Activated CD8-positive, alpha-beta T cell treated with anti-CD3 and anti-CD28 coated beads, Interleukin-2, amount 10 ng/mL, durations not matched to agents 7 days and 5 days (primary cell): ENCODE measurements around the gene RNF144A. TPM values are rescaled to one million over a fixed set of nuclear protein-coding genes. Genes with fewer than 3 reads are reported as not detected.

Source experiments
- ATAC-seq: fragments of 150-1000 bp; cut with Tn5 transposase; one replicate; pipeline ENCODE4 v1.10.0; 2021; ENCODE audit warnings: moderate library complexity
- CTCF ChIA-PET: fragments of 350-600 bp; sonication (Branson Sonifier 250); formaldehyde crosslinking; loops from one replicate; lab custom pipeline; 2021; ENCODE audit warnings: antibody characterized with exemption; lab: Charles Lee
- POLR2A ChIA-PET: fragments of 350-600 bp; sonication (Branson Sonifier 250); formaldehyde crosslinking; loops from one replicate; lab custom pipeline; 2021; ENCODE audit warnings: antibody characterized with exemption; lab: Charles Lee
- DNase-seq: peaks from one replicate; pipeline ENCODE4 v3.0.0-alpha.2; 2020
- H3K27ac Mint-ChIP-seq: one replicate; pipeline ENCODE4 v1.8.0; 2021; ENCODE audit warnings: mild to moderate bottlenecking, mixed read lengths
- H3K27me3 Mint-ChIP-seq: one replicate; pipeline ENCODE4 v1.8.0; 2021; ENCODE audit warnings: low read depth, mixed read lengths
- H3K36me3 Mint-ChIP-seq: one replicate; pipeline ENCODE4 v1.8.0; 2021; ENCODE audit warnings: low read depth, mixed read lengths
- H3K4me1 Mint-ChIP-seq: one replicate; pipeline ENCODE4 v1.8.0; 2021; ENCODE audit warnings: low read depth, mixed read lengths
- H3K4me3 Mint-ChIP-seq: one replicate; pipeline ENCODE4 v1.8.0; 2021; ENCODE audit warnings: mild to moderate bottlenecking, mixed read lengths
- H3K9me3 Mint-ChIP-seq: one replicate; pipeline ENCODE4 v1.8.0; 2022; ENCODE audit warnings: mixed read lengths; ENCODE audit not compliant: insufficient read depth
- total RNA-seq, 2 experiments: library from RNA; stranded (reverse); gene quantifications; one replicate each; pipeline ENCODE4 v1.2.3, GENCODE V29; 2021

Gene RNF144A
- total RNA-seq, 2 experiments from 2014 or later = 76.9 to 87.0 TPM

DNA sequence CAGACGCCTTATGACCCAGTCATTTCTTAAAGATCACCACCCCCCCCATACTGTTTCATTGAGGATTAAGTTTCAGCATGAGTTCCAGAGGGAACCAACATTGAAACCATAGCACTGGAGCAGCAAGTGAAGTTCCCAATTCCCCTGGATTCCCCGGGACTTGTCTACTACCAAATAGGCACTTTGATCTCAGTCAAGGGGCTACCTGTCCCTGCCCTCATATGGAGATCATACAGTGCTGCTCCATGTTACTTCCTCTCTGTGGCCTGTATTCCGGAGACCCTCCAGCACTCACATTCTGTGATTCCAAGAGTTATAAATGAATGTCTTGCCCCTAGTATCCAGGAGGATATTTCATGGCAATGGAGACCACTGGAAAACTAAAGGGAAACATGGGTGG lies 42.5 kb downstream of the RNF144A start:
- H3K27ac Mint-ChIP-seq = no peak overlapping the region
- peaks cover 66% of the 10 kb centered on the region for H3K36me3 Mint-ChIP-seq
- H3K9me3 Mint-ChIP-seq = no peaks in the 10 kb centered on the region
- CTCF ChIA-PET = no interaction called here
- ATAC-seq (no peak), DNase-seq (no peak)
- POLR2A ChIA-PET = no interaction called here
- no peak overlapping the region for H3K4me3 Mint-ChIP-seq
- peaks cover 35% of the 10 kb centered on the region for H3K4me1 Mint-ChIP-seq
- H3K27me3 Mint-ChIP-seq = no peaks in the 10 kb centered on the region

DNA sequence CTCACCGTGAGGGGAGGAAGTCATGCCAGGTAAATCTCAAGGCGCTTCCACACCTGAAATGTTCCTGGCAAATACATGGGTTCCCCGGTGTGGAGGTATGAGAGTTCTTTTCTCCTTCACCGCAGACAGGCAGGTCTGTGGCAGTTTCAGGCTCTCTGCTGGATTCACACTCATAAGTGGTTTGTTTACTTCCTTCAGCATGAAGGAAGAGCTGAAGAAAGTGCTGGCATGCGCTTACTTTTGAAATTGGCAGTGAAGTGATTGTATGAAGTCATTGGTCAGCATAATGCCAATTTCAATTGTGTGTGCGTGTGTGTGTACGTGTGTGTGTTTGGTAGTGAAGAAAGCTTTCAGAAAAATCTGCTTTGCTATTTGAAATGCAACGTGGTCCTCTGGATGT lies 43.4 kb downstream of the RNF144A start:
- POLR2A ChIA-PET = no interaction called here

DNA sequence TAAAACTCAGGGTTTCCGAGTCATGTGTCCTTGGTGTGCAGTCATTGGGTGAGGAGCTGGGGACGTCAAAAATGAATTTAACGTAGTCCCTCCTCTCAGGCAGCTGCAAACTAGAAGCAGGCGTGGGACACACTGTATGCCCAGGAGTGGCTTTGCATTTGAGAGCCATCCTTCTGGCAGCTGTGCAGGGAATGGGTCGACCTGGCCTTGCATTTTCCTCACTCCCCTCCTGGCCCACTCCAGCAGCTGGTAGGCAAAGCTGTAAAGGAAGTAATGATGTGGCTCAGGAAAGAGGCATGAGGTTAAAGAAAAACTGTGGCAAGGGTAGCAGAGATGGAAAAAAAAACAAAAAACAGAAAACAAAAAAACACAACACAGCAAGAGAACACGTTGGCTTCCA lies 46.5 kb downstream of the RNF144A start:
- Mint-ChIP-seq H3K36me3 (peaks cover 55% of the 10 kb centered on the region), H3K4me3 (no peak overlapping the region), H3K27ac (no peak overlapping the region), H3K9me3 (no peaks in the 10 kb centered on the region), H3K27me3 (no peaks in the 10 kb centered on the region), H3K4me1 (peaks cover 33% of the 10 kb centered on the region)
- no peak for ATAC-seq
- ChIA-PET POLR2A (no interaction called here), CTCF (no interaction called here)
- DNase-seq = peak; percentile 4

More for the DNA sequence above, 43.4 kb downstream of the RNF144A start:
- Mint-ChIP-seq H3K36me3 (peaks cover 65% of the 10 kb centered on the region), H3K4me1 (peaks cover 33% of the 10 kb centered on the region), H3K27ac (peak overlapping the region; percentile 44), H3K4me3 (no peak overlapping the region), H3K9me3 (no peaks in the 10 kb centered on the region), H3K27me3 (no peaks in the 10 kb centered on the region)
- CTCF ChIA-PET = no interaction called here
- no peak for ATAC-seq
- peak; percentile 21 for DNase-seq

DNA sequence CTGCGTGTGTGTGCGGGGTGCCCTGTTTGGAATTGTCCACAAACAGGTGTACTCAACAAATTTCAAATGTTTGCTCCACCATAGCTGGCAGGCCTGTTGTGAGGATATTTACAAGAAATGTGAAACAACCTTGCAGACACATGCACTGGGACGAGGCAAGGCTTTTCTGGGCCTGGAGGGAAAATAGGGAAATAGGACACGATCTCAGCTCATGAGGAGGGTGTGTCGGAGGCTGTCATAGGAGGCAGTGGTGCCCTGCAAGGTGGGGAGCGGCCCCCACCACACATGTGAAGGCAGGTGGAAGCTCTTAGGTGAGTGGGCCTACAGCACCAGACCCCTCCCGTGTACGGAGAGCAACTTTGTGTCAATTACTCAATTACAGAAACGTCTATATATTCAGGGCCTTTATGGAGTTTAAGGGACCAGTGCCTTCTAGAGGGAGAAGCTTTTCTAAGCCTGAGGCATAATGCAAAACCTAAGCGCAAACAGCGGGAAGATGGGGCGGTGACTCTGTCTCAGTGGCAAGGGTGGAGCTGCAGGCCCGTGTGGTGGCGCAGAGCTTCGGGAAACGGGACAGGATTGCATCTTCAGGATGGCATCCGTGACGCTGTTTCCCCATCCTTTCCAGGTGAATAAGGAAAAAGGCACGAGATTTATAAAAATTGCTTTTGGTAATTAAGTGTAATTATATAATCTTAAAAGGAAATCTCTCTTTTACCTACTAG lies 48.0 kb downstream of the RNF144A start:
- CTCF ChIA-PET = no interaction called here
- Mint-ChIP-seq H3K27ac (peak overlapping the region; percentile 19), H3K27me3 (no peaks in the 10 kb centered on the region), H3K9me3 (no peaks in the 10 kb centered on the region), H3K36me3 (peaks cover 58% of the 10 kb centered on the region), H3K4me3 (no peak overlapping the region), H3K4me1 (peaks cover 21% of the 10 kb centered on the region)
- ATAC-seq = no peak
- POLR2A ChIA-PET = interaction anchor here (0.5 kb wide), 1 partner anchor 32 kb away, joined by 3 read pairs; no protein-coding TSS in a partner anchor
- DNase-seq = no peak

DNA sequence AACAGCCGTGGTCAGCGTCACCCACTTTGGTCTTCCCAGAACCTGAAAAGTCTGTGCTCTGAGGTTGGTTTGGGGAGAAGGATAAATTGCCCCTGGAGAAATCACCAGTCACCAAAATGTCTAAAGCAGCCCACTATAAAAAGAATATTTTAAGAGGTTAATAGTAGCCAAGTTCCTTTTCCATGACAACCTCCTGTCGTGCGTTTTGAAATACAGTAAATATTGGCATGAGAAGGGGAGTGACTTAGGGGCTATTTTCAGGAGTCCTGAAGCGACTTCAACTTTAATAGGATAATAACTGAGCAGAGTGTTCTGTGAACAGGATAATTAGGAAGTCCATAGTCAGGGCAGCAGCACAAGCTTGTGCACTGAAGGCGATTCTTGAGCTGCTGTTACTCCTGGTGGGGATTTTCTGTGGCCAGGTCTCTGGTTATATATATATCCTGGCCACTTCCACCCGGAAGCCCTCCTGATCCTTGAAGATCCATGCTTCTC lies 49.3 kb downstream of the RNF144A start:
- ChIA-PET CTCF (no interaction called here), POLR2A (no interaction called here)
- Mint-ChIP-seq H3K27ac (no peak overlapping the region), H3K4me3 (no peak overlapping the region), H3K36me3 (peaks cover 65% of the 10 kb centered on the region), H3K27me3 (no peaks in the 10 kb centered on the region), H3K4me1 (peaks cover 23% of the 10 kb centered on the region), H3K9me3 (no peaks in the 10 kb centered on the region)
- no peak for ATAC-seq
- DNase-seq = no peak

DNA sequence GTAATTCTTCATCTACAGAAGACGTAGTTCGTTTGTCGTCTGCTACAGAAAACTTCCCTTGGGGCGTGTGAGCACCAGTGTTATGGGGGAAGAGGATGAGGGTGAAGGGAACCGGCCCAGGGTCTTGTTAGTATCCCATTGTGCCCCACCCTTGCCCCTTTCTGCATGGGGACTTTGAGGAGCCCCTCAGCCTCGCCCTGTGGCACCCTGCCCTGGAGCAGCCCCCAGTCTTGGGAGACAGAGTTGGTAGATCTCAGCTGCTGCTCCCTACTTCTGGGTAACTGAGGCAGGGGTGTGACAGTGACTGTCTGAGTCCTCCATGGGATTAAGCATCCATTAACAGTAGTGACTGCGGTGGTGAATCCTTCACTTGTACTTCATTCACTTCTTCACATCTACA lies 50.1 kb downstream of the RNF144A start:
- no peaks in the 10 kb centered on the region for H3K9me3 Mint-ChIP-seq
- POLR2A ChIA-PET = no interaction called here
- peaks cover 67% of the 10 kb centered on the region for H3K36me3 Mint-ChIP-seq
- no peaks in the 10 kb centered on the region for H3K27me3 Mint-ChIP-seq
- DNase-seq = no peak
- ATAC-seq = no peak
- CTCF ChIA-PET = no interaction called here
- H3K4me1 Mint-ChIP-seq = peaks cover 21% of the 10 kb centered on the region
- H3K27ac Mint-ChIP-seq = peak overlapping the region; percentile 17
- no peak overlapping the region for H3K4me3 Mint-ChIP-seq

DNA sequence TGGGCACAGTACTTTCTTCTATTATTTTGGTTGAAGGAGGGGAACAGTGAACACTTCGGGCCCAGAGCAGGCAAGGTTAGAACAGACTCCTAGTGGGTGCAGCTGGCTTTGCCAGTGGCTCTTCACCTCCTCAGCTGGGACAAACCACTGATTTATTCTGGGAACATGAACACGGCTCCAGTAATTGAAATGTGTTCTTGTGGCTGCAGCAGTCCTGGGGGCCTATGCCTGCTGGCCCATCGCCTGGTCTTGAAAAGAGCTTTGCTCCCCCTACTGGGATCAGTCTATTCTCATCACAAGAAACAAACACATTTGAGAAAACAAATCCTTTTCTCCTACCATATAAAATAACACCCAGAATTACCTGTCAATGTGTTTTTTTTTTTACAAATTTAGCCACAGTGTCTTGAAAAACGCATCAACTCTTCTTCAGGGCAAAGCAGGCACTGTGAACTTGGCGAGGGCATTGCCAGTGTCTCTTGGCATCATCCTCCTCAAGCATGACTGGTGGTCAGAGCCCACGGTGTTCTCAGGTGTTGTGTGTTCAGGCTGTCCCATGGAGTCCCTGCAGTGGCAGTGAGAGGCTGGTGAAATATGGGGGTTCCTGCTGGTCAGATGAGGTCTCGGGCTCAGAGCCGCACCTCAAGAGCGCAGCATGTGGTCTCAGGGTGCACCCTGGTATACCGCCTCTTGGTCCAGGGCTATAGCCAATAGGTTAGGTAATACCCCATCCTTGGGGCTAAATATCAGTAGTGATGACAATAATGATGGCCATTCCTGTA lies 51.3 kb downstream of the RNF144A start:
- POLR2A ChIA-PET = no interaction called here
- H3K27me3 Mint-ChIP-seq = no peaks in the 10 kb centered on the region
- no peaks in the 10 kb centered on the region for H3K9me3 Mint-ChIP-seq
- peaks cover 17% of the 10 kb centered on the region for H3K4me1 Mint-ChIP-seq
- H3K27ac Mint-ChIP-seq = no peak overlapping the region
- no peak overlapping the region for H3K4me3 Mint-ChIP-seq
- CTCF ChIA-PET = no interaction called here
- DNase-seq (no peak), ATAC-seq (no peak)
- H3K36me3 Mint-ChIP-seq = peaks cover 64% of the 10 kb centered on the region

DNA sequence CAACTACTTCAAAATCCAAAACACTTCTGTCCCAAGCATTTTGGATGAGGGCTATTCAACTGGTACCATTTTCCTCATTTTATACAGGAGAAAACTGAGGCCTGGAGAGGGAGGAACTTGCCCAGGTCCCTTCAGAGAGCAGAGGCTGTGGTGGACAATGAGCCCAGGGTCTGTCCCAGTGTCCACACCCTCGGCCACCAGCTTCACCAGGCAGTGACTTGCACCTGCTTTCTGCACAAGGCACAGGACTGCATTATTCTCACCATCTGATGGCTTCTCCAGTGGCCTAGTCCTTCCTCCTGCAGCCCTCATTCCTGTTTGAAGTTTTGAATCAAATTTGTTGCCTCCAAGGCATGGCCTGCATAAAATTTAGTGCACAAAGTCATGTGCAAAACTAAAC lies 53.3 kb downstream of the RNF144A start:
- ATAC-seq (no peak), DNase-seq (no peak)
- H3K27me3 Mint-ChIP-seq = no peaks in the 10 kb centered on the region
- no peak overlapping the region for H3K27ac Mint-ChIP-seq
- H3K9me3 Mint-ChIP-seq = no peaks in the 10 kb centered on the region
- H3K4me3 Mint-ChIP-seq = no peak overlapping the region
- CTCF ChIA-PET = no interaction called here
- H3K4me1 Mint-ChIP-seq = peaks cover 10% of the 10 kb centered on the region
- POLR2A ChIA-PET = no interaction called here
- peaks cover 64% of the 10 kb centered on the region for H3K36me3 Mint-ChIP-seq

DNA sequence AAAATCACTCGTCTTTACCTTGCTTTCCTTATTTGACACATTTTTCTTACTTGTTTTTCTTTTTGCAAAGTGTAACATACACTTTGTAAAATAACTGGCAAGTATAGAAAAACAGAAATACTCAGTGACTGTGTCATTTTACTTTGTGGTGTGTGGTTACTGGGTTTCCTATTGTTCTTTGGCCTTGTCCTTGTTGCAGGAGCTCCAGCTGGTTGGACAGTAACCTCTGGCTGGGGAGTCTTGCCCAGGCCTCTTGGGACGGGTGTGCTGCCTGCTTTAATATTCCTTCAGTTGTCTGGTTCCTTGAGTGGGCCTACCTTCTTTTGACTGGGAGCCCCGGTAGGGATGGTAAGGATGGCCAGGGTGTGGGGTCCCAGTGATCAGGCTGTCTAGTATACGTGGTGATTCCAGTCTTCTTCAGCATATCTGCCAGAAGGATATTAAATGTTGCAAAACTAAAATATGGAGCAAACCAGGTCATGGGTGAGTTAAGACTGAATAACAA lies 53.8 kb downstream of the RNF144A start:
- H3K36me3 Mint-ChIP-seq = peaks cover 68% of the 10 kb centered on the region

DNA sequence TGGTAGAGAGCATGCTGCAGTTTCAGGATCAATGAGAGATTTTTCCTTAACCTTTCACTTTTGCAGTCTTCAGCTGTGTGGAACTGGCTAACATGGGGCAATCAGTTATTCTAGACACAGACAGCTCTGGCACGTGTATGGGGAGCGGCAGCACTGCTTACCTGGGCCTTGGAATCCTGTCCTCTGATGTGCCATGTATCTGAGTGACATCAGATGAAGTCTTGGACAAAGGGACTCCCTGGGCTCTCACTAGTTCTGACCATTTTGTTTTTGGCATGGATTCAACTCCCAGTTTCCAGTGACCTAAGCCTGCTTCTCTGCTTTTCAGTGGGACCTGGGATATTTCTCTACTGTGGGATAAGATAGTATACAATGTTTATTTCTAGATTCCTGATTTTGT lies 54.3 kb downstream of the RNF144A start:
- ChIA-PET CTCF (no interaction called here), POLR2A (no interaction called here)
- no peak overlapping the region for H3K4me3 Mint-ChIP-seq
- ATAC-seq (no peak), DNase-seq (no peak)
- no peaks in the 10 kb centered on the region for H3K9me3 Mint-ChIP-seq
- H3K36me3 Mint-ChIP-seq = peaks cover 71% of the 10 kb centered on the region
- peak overlapping the region; percentile 26 for H3K27ac Mint-ChIP-seq
- no peaks in the 10 kb centered on the region for H3K27me3 Mint-ChIP-seq
- H3K4me1 Mint-ChIP-seq = peaks cover 10% of the 10 kb centered on the region

More for the DNA sequence above, 53.8 kb downstream of the RNF144A start:
- DNase-seq = no peak
- Mint-ChIP-seq H3K4me3 (no peak overlapping the region), H3K9me3 (no peaks in the 10 kb centered on the region), H3K27ac (peak overlapping the region; percentile 26), H3K27me3 (no peaks in the 10 kb centered on the region), H3K4me1 (peaks cover 10% of the 10 kb centered on the region)
- CTCF ChIA-PET = no interaction called here
- POLR2A ChIA-PET = no interaction called here
- ATAC-seq = no peak

DNA sequence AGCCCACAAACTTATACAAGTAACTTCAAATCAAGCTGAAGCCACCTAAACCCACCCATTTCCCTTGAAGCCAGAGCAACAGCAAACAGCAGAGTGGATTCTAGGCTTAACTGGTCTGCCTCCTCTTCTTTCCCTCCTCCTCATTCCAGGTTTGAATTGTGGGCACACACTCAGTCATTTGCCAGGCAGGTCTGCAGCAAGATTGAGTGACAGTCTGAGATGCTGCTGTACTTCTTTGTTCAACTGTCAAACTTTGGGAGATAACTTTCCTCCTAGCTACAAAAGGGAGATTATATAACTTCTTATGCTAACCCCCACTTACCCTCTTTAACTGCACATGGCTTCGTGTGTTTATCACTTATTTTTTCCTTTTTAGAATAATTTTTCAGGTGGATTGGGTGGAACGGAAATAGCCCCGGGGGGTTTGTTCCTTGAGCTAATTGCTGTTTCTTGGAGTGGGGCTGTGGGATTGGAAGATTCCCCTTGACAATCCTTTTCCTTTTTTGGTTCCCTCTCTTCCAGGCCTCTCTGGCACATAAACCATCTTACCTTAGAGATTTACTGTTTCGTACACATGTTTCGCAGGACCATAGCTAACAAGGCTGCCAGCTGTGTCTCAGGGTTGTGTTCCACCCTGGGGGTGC lies 55.0 kb downstream of the RNF144A start:
- Mint-ChIP-seq H3K36me3 (peaks cover 68% of the 10 kb centered on the region), H3K27ac (no peak overlapping the region), H3K4me1 (peaks cover 10% of the 10 kb centered on the region), H3K27me3 (no peaks in the 10 kb centered on the region), H3K4me3 (no peak overlapping the region), H3K9me3 (no peaks in the 10 kb centered on the region)
- CTCF ChIA-PET = no interaction called here
- DNase-seq (no peak), ATAC-seq (no peak)
- POLR2A ChIA-PET = interaction anchor here (0.6 kb wide), 1 partner anchor 28 kb away, joined by 3 read pairs; no protein-coding TSS in a partner anchor
